ENCODE results near the gene GREB1.

- no peak for TF ChIP-seq EZH2phosphoT487 (IDR thresholded peaks at IDR 0.05; ENCODE audit: low read depth, severe bottlenecking, unreplicated experiment)
- TF ChIP-seq CTCF (IDR thresholded peaks at IDR 0.05; ENCODE audit: poor library complexity) = no peak
These were observed 12.2 kb downstream of the GREB1 start for GRCh38 chr2:11546072-11546471.

Data from hepatocyte (in vitro differentiated cells).